ENCODE results near the gene VWF.

Gene VWF

DNA sequence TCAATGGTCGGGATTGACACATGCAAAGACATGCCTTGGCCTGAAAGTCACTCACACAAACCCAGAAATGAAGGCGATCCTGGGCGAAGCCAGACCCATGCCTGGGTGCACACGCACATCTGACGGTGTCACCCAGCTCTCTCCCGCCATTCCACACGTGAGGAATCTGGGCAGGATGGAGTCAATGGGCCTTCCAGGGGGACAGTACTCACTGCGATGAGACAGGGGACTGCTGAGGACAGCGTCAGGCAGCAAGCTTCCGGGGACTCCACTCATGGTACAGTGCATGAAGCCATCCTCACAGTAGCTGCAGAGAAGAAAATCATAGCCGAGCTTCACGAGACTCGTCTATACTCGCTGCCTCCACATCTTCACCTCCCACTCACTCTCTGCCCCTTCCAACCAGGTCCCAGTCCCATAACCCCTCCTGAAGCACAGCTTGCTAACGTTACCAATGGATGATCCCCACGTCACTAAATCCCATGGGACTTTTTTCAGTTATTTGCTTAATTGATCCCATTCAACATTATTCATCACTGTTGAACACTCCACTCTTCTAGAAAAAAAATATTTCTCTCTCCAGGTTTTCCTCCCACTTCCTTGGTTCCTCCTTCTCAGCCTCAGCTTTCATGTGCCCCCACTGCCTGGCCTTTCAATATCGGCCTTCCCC lies 77.8 kb downstream of the VWF start:
- Histone ChIP-seq H3K9me2 (replicated peaks; ENCODE audit: insufficient read depth, low read length) (no peaks in the 10 kb centered on the region), H3F3A (ENCODE audit: insufficient read depth, low read length) (no peaks in the 10 kb centered on the region), H3K4me3 (ENCODE audit: low read length) (no peak overlapping the region), H3K79me2 (ENCODE audit: low read length) (no peaks in the 10 kb centered on the region), H3K9me3 (replicated peaks; ENCODE audit: insufficient read depth, low read length) (no peaks in the 10 kb centered on the region), H3K27me3 (replicated peaks; ENCODE audit: insufficient read depth, low read length) (no peaks in the 10 kb centered on the region; the same call in 1 of the 2 replicates), H3K27ac (ENCODE audit: low read length) (no peak overlapping the region), H4K20me1 (ENCODE audit: insufficient read depth, low read length) (no peaks in the 10 kb centered on the region), H3K36me3 (replicated peaks; ENCODE audit: insufficient read depth, low read length) (no peaks in the 10 kb centered on the region), H2AFZ (ENCODE audit: low read length) (no peak overlapping the region), H3K4me1 (ENCODE audit: low read length) (no peaks in the 10 kb centered on the region), H3K4me2 (ENCODE audit: low read depth, low read length) (no peak overlapping the region), H3K9ac (ENCODE audit: low read length) (no peak overlapping the region)
- no peak for DNase-seq
- TF ChIP-seq EZH2phosphoT487 (IDR thresholded peaks at IDR 0.05; ENCODE audit: low read length) (no peak), EZH2 (optimal IDR thresholded peaks at IDR 0.05; ENCODE audit: low read depth, low read length) (no peak)
- TF ChIP-seq, protein P1, sequence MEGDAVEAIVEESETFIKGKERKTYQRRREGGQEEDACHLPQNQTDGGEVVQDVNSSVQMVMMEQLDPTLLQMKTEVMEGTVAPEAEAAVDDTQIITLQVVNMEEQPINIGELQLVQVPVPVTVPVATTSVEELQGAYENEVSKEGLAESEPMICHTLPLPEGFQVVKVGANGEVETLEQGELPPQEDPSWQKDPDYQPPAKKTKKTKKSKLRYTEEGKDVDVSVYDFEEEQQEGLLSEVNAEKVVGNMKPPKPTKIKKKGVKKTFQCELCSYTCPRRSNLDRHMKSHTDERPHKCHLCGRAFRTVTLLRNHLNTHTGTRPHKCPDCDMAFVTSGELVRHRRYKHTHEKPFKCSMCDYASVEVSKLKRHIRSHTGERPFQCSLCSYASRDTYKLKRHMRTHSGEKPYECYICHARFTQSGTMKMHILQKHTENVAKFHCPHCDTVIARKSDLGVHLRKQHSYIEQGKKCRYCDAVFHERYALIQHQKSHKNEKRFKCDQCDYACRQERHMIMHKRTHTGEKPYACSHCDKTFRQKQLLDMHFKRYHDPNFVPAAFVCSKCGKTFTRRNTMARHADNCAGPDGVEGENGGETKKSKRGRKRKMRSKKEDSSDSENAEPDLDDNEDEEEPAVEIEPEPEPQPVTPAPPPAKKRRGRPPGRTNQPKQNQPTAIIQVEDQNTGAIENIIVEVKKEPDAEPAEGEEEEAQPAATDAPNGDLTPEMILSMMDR (IDR thresholded peaks at IDR 0.05; ENCODE audit: low read length): no peak

DNA sequence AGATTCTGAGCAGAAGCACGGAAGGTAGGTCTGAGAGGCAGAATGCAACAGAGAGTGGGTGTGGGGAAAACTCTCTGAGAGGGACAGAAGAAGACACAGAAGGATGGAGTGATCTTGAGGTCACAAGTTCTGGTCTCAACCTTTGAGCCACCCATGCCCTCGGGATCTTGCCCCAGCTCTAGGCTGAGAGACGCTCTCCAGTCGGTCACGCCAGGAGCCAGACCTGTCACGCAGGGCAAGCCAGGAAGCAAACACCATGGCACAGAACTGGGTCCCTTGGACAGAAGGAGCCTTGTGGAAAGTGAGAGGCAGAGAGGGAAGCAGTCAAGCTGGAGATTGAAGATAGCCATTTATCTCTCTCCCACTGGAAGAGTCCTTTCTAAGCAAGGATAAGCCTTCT lies 79.0 kb downstream of the VWF start:
- Histone ChIP-seq H3K4me3 (ENCODE audit: low read length) (no peak overlapping the region), H4K20me1 (ENCODE audit: insufficient read depth, low read length) (no peaks in the 10 kb centered on the region), H3K36me3 (replicated peaks; ENCODE audit: insufficient read depth, low read length) (no peaks in the 10 kb centered on the region), H3K4me2 (ENCODE audit: low read depth, low read length) (no peak overlapping the region), H3F3A (ENCODE audit: insufficient read depth, low read length) (no peaks in the 10 kb centered on the region), H3K27ac (ENCODE audit: low read length) (no peak overlapping the region), H3K27me3 (replicated peaks; ENCODE audit: insufficient read depth, low read length) (no peaks in the 10 kb centered on the region; the same call in 1 of the 2 replicates), H3K9me3 (replicated peaks; ENCODE audit: insufficient read depth, low read length) (no peaks in the 10 kb centered on the region), H3K79me2 (ENCODE audit: low read length) (no peaks in the 10 kb centered on the region), H3K9me2 (replicated peaks; ENCODE audit: insufficient read depth, low read length) (no peaks in the 10 kb centered on the region), H2AFZ (ENCODE audit: low read length) (no peak overlapping the region), H3K9ac (ENCODE audit: low read length) (no peak overlapping the region), H3K4me1 (ENCODE audit: low read length) (no peaks in the 10 kb centered on the region)
- no peak for DNase-seq
- TF ChIP-seq EZH2 (optimal IDR thresholded peaks at IDR 0.05; ENCODE audit: low read depth, low read length) (no peak), EZH2phosphoT487 (IDR thresholded peaks at IDR 0.05; ENCODE audit: low read length) (no peak)
- TF ChIP-seq, protein P1 (IDR thresholded peaks at IDR 0.05; ENCODE audit: low read length): no peak

DNA sequence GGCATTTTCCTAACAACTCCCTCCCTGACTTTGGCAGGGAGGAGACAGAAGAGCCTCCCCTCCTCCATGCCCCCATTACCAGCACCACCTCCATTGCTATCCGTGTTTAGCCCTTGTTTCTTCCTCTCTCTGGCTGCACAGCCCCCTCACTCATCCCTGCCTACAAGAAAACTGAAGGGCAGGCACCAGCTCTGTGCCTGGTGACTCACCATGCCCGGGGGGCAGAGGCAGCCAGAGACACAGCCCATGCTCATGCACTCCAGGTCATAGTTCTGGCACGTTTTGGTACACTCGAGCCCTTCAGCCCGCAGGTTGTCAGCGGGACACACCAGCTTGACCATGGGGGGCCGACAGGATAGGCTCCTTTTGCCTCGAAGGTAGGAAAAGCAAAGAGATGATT lies 80.4 kb downstream of the VWF start:
- H3K27ac ChIP-seq (ENCODE audit: low read length): no peak overlapping the region
- no peaks in the 10 kb centered on the region for H3K79me2 ChIP-seq (ENCODE audit: low read length)
- no peaks in the 10 kb centered on the region; the same call in 1 of the 2 replicates for H3K27me3 ChIP-seq (replicated peaks; ENCODE audit: insufficient read depth, low read length)
- no peak overlapping the region for H2AFZ ChIP-seq (ENCODE audit: low read length)
- TF ChIP-seq, protein P1 (IDR thresholded peaks at IDR 0.05; ENCODE audit: low read length): no peak
- TF ChIP-seq EZH2 (optimal IDR thresholded peaks at IDR 0.05; ENCODE audit: low read depth, low read length) (no peak), EZH2phosphoT487 (IDR thresholded peaks at IDR 0.05; ENCODE audit: low read length) (no peak)
- H3K4me2 ChIP-seq (ENCODE audit: low read depth, low read length): no peak overlapping the region
- H3K9ac ChIP-seq (ENCODE audit: low read length): no peak overlapping the region
- no peaks in the 10 kb centered on the region for H3K36me3 ChIP-seq (replicated peaks; ENCODE audit: insufficient read depth, low read length)
- peaks cover 4% of the 10 kb centered on the region; the same call in 1 of the 2 replicates for H3F3A ChIP-seq (ENCODE audit: insufficient read depth, low read length)
- DNase-seq: no peak
- H4K20me1 ChIP-seq (ENCODE audit: insufficient read depth, low read length): no peaks in the 10 kb centered on the region
- no peaks in the 10 kb centered on the region for H3K9me3 ChIP-seq (replicated peaks; ENCODE audit: insufficient read depth, low read length)
- no peak overlapping the region for H3K4me3 ChIP-seq (ENCODE audit: low read length)
- peaks cover 6% of the 10 kb centered on the region for H3K4me1 ChIP-seq (ENCODE audit: low read length)
- H3K9me2 ChIP-seq (replicated peaks; ENCODE audit: insufficient read depth, low read length): no peaks in the 10 kb centered on the region

All from MM.1S (cell line).